HG02623 (cell line): ENCODE measurements around the gene MACROD2.

ENCODE experiments used
- ATAC-seq: cut with Tn5 transposase; IDR thresholded peaks from one replicate; pipeline ENCODE4 v1.9.1; 2021; ENCODE audit warnings: moderate library complexity; ENCODE audit not compliant: unreplicated experiment

MACROD2 gene

GRCh38 chr20:14569641-14570040 lies 574.3 kb downstream of the MACROD2 start:
- ATAC-seq: no peak

GRCh38 chr20:14570811-14571210 lies 575.5 kb downstream of the MACROD2 start:
- no peak for ATAC-seq

DNA sequence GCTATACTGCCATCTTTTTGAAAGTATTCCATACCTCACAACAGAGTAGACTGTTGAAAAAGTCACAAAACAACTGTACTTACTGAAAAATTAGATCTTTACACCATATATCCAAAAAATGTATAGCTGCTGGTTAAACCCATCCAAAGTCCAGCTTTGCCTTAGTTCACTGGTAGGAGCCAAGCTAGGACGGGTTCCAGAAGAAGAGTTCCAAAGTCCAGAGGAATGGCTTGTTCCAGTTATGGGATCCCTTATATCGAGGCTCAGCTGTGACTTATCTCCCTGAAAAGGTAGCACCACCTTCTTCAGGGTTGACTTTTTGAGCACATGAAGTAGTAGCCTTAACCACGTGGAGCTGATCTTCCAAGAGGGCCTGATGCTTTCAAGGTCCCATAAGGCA lies 578.4 kb downstream of the MACROD2 start:
- ATAC-seq: no peak

- ATAC-seq: no peak
These were observed 581.0 kb downstream of the MACROD2 start for GRCh38 chr20:14576196-14576877.

DNA sequence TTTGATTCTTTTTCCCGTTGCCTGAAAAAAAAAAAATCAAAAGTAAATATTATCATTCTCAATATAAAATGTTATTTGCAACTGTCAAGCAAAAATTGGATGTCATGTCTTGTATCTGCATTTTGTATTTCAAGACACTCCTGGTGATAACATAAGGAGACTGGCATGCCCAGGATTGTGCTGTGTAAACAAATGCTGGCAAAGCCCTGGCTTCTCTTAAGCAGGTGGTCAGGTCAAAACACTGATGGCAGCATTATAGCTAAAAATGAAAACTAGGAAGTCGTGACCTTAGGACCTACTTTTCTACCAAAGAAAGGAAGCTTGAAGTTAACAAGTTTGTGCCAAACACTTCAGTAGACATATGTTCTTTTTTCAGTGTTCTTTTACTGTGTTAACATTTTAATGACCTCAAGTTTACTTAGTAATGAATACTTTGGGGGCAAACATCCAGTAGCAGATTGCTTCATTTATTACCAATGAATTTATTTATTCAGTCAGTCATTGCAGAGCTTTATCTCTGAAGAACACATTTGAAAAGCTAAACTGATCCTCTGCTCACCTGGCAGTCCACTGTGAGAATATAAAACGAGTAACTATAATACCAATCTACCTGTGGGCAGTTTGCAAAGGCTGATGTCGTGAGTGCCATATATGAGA lies 585.2 kb downstream of the MACROD2 start:
- ATAC-seq: no peak

DNA sequence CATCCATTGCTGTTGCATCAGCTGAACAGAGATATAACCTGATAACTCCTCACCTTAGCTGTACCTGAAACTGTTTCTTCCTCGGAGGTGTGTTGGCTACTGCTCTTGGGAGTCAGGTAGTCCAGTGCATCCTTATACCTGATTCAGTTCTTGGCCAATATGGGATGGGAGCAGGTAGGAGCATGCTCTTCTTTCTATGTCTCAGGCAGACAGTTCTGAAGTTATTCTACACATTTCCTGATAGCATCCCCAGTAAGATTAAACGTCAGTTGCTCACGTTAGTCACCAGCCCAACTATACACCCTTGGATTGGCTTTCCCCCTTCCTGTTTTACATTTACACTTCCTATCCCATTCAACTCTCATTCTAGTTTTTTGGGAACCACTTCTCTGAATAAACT lies 586.4 kb downstream of the MACROD2 start:
- no peak for ATAC-seq

- no peak for ATAC-seq
These were observed 587.5 kb downstream of the MACROD2 start for GRCh38 chr20:14582855-14583254.

GRCh38 chr20:14583413-14583812 lies 588.1 kb downstream of the MACROD2 start:
- no peak for ATAC-seq

DNA sequence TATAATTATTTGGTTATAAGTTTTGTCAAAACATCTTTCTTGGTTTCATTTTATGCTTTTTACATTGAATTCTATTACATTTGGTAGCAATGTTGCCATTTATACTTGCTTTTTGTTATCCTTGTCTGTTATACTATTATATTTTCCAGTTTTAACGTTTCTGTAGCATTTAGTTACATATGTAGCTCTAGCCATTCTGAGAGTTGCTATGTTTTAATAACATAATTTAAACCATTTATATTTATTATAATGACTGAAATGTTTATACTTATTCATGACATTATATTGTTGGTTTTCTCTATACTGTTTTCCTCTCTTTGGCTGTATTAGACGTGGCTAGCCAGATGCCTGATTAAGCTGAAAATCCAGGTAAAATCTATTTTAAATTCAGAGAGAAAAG lies 594.1 kb downstream of the MACROD2 start:
- no peak for ATAC-seq

DNA sequence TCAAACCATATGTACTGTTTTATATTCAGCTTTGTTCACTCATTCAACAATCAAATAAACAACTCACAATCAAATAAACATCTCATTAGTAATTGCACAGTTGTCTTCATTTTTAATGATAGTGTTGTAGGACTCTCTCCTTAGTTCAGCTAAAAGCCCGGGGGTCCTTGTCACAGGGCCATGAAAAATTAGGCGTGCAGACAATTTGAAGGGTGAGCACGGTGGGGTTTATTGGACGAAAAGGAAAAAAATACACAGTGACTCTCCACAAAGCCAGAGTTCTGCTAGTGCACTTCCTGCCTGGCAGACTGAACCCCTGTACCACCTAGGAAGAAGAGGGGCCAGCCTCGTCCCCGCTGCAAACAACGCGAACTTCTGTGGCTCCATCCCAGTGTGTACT lies 599.7 kb downstream of the MACROD2 start:
- no peak for ATAC-seq

- no peak for ATAC-seq
These were observed 601.9 kb downstream of the MACROD2 start for GRCh38 chr20:14597206-14597715.

DNA sequence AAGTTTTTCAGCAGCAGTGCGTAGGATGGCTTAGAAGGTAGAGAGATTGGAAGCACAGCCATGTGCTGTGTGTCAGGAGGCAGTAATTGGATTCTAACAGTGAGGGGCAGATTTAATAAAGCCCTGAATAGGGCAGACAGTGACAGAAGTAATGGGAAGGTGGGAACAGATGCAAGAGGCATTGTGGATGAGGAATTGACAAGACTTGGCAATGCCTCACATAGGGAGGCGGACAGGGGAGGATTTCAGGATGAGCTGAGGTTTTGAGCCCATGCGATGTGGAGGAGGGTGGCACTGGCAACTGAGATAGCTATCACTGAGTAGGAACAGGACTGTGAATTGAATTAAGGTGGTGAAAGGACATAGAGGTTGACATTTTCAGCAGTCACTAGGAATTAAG lies 604.3 kb downstream of the MACROD2 start:
- no peak for ATAC-seq

- ATAC-seq: no peak
These were observed 605.2 kb downstream of the MACROD2 start for GRCh38 chr20:14600527-14600926.

GRCh38 chr20:14604143-14604542 lies 608.8 kb downstream of the MACROD2 start:
- ATAC-seq: no peak

DNA sequence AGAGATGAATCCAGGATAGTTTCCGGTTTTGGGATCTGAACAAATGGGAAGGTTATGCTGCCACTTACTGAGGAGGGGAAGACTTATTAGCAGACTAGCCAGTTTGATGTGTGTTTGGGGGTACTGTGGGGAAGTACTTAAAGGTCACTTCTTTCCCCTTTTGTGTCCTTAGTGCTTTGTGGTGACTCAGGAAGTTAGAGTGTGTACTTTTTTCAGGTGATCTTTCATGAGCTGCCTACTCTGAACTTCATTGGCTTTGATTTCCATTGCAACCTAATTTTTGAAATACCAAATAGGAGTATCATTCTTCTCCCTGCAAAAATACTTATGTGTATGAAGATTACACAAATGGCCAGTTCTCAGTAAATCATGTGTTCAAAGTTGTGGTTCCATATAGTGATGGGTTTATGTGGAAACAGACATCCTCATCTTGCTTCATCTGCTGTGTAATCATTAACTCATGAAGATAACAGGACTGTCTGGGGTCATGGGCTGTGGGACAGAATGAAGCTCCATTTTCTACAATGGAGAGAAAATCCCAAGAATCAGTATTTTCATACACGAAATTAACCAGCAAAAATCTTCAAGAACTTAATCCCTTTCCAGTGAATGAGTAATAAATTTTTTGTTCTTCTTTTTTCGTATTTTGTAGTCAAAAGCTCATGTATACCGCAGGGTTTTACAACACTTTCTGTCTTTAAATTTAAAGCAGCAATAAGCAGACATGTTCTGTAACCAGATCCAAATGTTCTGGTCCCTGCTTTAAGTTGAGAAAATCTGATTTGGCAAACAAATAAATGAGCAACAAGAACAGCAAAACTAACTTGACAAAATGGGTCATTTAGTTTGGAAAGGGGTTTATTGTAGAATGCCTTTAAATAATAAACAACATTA lies 614.3 kb downstream of the MACROD2 start:
- no peak for ATAC-seq

DNA sequence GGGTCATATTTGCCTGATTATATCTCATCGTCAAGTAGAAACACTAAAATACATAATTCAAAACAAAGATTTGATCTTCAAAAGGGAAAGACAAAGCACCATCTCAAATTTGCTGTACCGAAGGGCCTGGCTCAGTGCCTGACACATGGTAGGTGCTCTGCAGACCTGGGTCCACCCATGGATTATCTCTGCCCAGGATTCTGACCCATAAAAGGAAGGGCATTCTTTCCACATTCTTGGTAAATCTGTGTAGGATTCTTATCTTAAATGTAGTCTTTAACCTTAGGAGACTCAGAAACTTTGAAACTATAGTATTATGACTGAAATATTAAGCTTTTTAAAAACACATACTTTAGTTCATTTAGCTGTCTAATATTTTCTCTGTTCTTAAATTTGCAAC lies 616.2 kb downstream of the MACROD2 start:
- no peak for ATAC-seq

DNA sequence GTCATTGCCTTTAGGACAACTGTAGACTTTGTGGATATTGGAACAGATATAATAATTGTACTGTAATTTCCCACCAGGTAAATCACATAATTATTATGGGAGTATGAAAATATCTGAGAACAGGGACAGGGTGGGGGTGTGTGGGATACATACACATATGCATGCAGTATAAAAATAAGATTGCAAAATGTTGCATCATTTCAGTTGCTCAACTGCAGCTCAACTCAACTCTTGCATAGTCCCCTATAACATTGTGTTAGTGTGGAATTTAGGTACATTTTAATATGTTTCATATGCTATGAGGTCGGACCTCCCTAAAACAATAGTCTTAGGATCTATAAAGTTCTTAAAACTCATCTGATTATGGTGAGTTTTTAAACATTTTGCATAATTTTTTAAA lies 617.1 kb downstream of the MACROD2 start:
- no peak for ATAC-seq

DNA sequence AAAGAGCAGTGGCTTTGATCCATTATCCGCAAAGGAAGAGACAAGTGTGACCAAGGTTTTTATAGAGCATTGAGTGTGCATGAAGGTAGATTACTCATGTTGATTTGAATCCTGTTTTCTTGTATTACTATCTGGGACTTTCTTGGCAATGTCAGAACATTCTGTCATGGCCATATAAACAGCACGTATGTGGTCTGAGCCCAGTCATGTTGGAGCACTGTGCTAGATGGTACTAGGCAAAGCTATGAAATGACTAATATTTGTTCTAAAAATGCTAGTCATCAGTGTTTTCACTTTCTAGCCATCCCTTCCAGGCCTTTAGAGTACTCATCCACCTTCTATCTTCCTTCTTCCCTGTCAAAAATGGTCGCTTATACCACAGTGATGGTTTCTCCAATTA lies 620.7 kb downstream of the MACROD2 start:
- no peak for ATAC-seq

- no peak for ATAC-seq
These were observed 621.8 kb downstream of the MACROD2 start for GRCh38 chr20:14617123-14617522.

GRCh38 chr20:14619411-14619810 lies 624.1 kb downstream of the MACROD2 start:
- no peak for ATAC-seq

GRCh38 chr20:14622796-14623195 lies 627.5 kb downstream of the MACROD2 start:
- ATAC-seq: no peak

DNA sequence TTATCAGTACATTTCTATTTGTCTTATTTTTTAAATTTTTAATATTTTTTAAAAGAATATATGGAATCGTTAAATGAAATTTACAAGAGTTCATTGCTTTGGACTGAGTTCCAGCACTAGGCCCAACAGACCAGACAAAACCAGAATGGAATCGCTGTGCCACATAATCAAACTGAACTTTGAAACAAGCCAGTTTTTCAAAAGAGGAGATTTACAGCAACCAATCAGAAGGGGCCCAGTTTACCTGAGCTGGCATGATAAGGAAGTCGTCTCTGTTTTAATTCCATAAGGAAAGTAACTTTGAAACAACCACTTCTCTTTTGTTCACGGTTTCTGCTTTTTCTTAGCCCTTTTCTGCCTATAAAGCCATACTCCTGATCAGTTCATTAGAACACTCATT lies 635.7 kb downstream of the MACROD2 start:
- ATAC-seq: no peak
